Measurements from ENCODE around the gene HTT. TPM values are rescaled to one million over a fixed set of nuclear protein-coding genes. Genes with fewer than 3 reads are reported as not detected.

Gene HTT
- total RNA-seq, 2 donors from 2014 or later: 51.0 to 55.5 TPM

DNA sequence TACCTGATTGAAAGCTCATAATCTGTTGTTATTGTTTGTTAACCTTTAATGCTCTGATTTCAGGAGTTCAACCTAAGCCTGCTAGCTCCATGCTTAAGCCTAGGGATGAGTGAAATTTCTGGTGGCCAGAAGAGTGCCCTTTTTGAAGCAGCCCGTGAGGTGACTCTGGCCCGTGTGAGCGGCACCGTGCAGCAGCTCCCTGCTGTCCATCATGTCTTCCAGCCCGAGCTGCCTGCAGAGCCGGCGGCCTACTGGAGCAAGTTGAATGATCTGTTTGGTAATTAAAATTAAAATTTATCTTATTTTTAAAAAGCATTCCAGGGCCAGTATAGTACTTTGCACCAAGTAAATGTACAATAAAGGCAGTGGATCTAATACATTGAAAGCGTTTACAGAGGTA, 137.4 kb downstream of the HTT start:
- no peak for DNase-seq

DNA sequence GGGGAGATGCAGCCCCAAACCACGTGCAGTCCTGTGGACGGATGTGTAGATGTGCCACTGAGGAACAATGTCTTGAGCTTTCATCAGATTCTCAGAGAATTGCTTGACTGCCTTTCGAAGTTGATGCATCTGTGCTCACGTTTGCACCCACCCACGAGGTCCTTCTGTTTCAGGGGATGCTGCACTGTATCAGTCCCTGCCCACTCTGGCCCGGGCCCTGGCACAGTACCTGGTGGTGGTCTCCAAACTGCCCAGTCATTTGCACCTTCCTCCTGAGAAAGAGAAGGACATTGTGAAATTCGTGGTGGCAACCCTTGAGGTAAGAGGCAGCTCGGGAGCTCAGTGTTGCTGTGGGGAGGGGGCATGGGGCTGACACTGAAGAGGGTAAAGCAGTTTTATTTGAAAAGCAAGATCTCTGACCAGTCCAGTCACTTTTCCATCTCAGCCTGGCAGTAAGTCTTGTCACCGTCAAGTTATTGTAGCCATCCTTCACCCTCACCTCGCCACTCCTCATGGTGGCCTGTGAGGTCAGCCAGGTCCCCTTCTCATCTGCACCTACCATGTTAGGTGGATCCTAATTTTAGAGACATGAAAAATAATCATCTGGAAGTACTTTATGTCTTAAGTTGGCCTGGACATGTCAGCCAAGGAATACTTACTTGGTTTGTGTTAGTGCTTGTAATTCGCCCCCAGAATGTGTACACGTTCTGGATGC, 138.1 kb downstream of the HTT start:
- Histone ChIP-seq H3K27ac (no peak overlapping the region), H3K9me3 (no peaks in the 10 kb centered on the region), H3K9ac (ENCODE audit: low read depth in 2 of 2, low read length in 2 of 2) (no peak overlapping the region), H3K4me3 (no peak overlapping the region), H3K36me3 (peaks cover 10% of the 10 kb centered on the region), H3K27me3 (no peaks in the 10 kb centered on the region), H3K4me1 (no peaks in the 10 kb centered on the region)
- intact Hi-C loops (cut with DNase I): no loop called here
- TF ChIP-seq, protein P1, sequence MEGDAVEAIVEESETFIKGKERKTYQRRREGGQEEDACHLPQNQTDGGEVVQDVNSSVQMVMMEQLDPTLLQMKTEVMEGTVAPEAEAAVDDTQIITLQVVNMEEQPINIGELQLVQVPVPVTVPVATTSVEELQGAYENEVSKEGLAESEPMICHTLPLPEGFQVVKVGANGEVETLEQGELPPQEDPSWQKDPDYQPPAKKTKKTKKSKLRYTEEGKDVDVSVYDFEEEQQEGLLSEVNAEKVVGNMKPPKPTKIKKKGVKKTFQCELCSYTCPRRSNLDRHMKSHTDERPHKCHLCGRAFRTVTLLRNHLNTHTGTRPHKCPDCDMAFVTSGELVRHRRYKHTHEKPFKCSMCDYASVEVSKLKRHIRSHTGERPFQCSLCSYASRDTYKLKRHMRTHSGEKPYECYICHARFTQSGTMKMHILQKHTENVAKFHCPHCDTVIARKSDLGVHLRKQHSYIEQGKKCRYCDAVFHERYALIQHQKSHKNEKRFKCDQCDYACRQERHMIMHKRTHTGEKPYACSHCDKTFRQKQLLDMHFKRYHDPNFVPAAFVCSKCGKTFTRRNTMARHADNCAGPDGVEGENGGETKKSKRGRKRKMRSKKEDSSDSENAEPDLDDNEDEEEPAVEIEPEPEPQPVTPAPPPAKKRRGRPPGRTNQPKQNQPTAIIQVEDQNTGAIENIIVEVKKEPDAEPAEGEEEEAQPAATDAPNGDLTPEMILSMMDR (IDR thresholded peaks at IDR 0.05): no peak
- DNase-seq: no peak

More for the DNA sequence above, 137.4 kb downstream of the HTT start:
- TF ChIP-seq, protein P1 (IDR thresholded peaks at IDR 0.05): no peak
- Histone ChIP-seq H3K27me3 (no peaks in the 10 kb centered on the region), H3K36me3 (peaks cover 10% of the 10 kb centered on the region), H3K9ac (ENCODE audit: low read depth in 2 of 2, low read length in 2 of 2) (no peak overlapping the region), H3K4me3 (no peak overlapping the region), H3K9me3 (no peaks in the 10 kb centered on the region), H3K4me1 (no peaks in the 10 kb centered on the region), H3K27ac (no peak overlapping the region)
- intact Hi-C loops (cut with DNase I): no loop called here

DNA sequence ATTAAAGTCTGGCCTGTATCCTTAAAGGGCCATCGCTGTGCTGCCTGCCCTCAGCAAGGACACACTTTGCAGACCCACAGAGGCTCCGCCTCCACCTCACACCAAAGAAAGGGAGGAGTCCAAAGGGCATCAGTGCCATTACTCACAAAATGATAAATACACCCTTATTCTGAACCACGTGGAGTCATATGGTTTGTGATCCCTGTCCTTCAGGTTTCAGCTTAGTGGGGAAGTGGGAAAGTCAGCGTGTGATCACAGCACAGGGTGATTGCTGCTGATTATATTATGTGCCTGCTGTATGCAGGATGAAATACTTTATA, 138.6 kb downstream of the HTT start:
- Histone ChIP-seq H3K27ac (no peak overlapping the region), H3K9ac (ENCODE audit: low read depth in 2 of 2, low read length in 2 of 2) (no peak overlapping the region), H3K4me1 (no peaks in the 10 kb centered on the region), H3K9me3 (no peaks in the 10 kb centered on the region), H3K36me3 (peaks cover 10% of the 10 kb centered on the region), H3K27me3 (no peaks in the 10 kb centered on the region), H3K4me3 (no peak overlapping the region)
- intact Hi-C loops (cut with DNase I): no loop called here
- DNase-seq: no peak
- TF ChIP-seq, protein P1 (IDR thresholded peaks at IDR 0.05): no peak

DNA sequence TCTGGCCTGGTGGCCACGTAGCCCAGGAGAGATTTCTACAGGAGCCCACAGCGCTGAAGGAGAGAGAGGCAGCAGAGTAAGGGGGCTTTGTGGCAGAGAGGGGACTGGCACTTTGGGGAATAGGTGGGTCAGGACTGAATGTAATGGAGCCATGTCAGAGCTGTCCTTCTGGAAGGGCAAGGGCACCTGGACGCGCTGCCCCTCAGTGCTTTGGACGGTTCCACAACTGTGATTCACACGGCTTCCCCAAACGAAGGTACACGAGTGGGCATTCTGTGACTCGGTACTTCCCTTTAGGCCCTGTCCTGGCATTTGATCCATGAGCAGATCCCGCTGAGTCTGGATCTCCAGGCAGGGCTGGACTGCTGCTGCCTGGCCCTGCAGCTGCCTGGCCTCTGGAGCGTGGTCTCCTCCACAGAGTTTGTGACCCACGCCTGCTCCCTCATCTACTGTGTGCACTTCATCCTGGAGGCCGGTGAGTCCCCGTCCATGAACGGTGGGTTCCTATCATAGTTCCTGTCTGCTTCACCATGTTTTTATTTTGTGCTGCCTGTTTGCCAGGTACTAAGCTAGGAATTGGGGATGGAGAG, 139.3 kb downstream of the HTT start:
- Histone ChIP-seq H3K9me3 (no peaks in the 10 kb centered on the region), H3K4me3 (no peak overlapping the region), H3K27ac (no peak overlapping the region), H3K27me3 (no peaks in the 10 kb centered on the region), H3K9ac (ENCODE audit: low read depth in 2 of 2, low read length in 2 of 2) (no peak overlapping the region), H3K36me3 (peaks cover 10% of the 10 kb centered on the region), H3K4me1 (no peaks in the 10 kb centered on the region)
- no peak for DNase-seq
- intact Hi-C loops (cut with DNase I): no loop called here
- TF ChIP-seq, protein P1 (IDR thresholded peaks at IDR 0.05): no peak

DNA sequence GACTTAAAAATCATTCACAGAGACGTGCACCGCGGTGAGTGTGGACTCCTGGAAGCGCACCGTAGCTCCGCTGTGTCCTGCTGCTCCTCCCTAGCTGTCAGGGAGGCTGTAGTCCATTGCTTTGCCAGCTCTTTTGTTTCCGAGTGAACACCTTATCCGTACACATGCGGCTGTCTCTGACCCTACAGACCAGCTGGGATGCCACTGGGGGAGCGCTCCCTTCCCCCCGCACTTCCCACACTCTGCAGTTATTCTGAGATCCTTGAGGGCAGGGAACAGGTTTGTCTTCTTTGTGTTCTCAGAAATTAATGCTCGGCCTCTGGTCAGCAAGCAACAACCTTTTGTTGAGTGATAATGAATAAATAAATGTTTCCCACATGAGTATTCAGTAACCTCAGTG, 140.8 kb downstream of the HTT start:
- Histone ChIP-seq H3K27me3 (no peaks in the 10 kb centered on the region), H3K36me3 (no peaks in the 10 kb centered on the region), H3K27ac (no peak overlapping the region), H3K9ac (ENCODE audit: low read depth in 2 of 2, low read length in 2 of 2) (no peak overlapping the region), H3K4me3 (no peak overlapping the region), H3K9me3 (no peaks in the 10 kb centered on the region), H3K4me1 (no peaks in the 10 kb centered on the region)
- TF ChIP-seq, protein P1 (IDR thresholded peaks at IDR 0.05): no peak
- intact Hi-C loops (cut with DNase I): no loop called here
- DNase-seq: no peak
